MV-4-11 (cell line): Measurements from ENCODE around the gene GMPR.

Source experiments
- DNase-seq: peaks from one replicate; lab custom pipeline; 2025; lab: John Stamatoyannopoulos, UW

GMPR gene

GRCh38 chr6:16327777-16328325 is 89.5 kb downstream of the GMPR start:
- DNase-seq = no peak

GRCh38 chr6:16329233-16329632 is 90.8 kb downstream of the GMPR start:
- DNase-seq = no peak

GRCh38 chr6:16331384-16332174 is 93.2 kb downstream of the GMPR start:
- DNase-seq = peak; percentile 69

- peak; percentile 66 for DNase-seq
Measured at GRCh38 chr6:16332175-16332542, 93.8 kb downstream of the GMPR start.

GRCh38 chr6:16333580-16333979 is 95.2 kb downstream of the GMPR start:
- no peak for DNase-seq

- DNase-seq = peak; percentile 82
Measured at GRCh38 chr6:16334671-16335070, 96.3 kb downstream of the GMPR start.

GRCh38 chr6:16335176-16335575 is 96.8 kb downstream of the GMPR start:
- no peak for DNase-seq

- DNase-seq = peak; percentile 32
Measured at GRCh38 chr6:16336056-16336818, 97.8 kb downstream of the GMPR start.

- no peak for DNase-seq
Measured at GRCh38 chr6:16336911-16337294, 98.5 kb downstream of the GMPR start.

- DNase-seq = no peak
Measured at GRCh38 chr6:16337295-16337975, 99.0 kb downstream of the GMPR start.

- peak; percentile 12 for DNase-seq
Measured at GRCh38 chr6:16338577-16339264, 100.3 kb downstream of the GMPR start.

GRCh38 chr6:16339265-16339587 is 100.8 kb downstream of the GMPR start:
- no peak for DNase-seq

GRCh38 chr6:16343593-16343992 is 105.2 kb downstream of the GMPR start:
- no peak for DNase-seq

GRCh38 chr6:16344756-16345155 is 106.4 kb downstream of the GMPR start:
- peak; percentile 91 for DNase-seq
